Ovary (tissue), 3 donors: ENCODE measurements around the gene TMEM63A.

Source experiments
- POLR2A ChIP-seq: fragments of 450-650 bp; IDR thresholded peaks from one replicate; pipeline ENCODE4 v1.6.1; 2017; ENCODE audit warnings: antibody characterized with exemption, mild to moderate bottlenecking, moderate library complexity
- TF ChIP-seq, protein P1 (sequence below), 3 donors: fragments of 450-650 bp in 2 of 3; fragments of 200-600 bp in 1 of 3; IDR thresholded peaks; one replicate each; pipeline versions ENCODE4 v1.5.1 to v1.8.0; 2016 to 2022; ENCODE audit warnings: antibody characterized with exemption in 3 of 3, mild to moderate bottlenecking in 1 of 3
- donor health status: DM: no; HTN: no; CAD: no.

DNA sequence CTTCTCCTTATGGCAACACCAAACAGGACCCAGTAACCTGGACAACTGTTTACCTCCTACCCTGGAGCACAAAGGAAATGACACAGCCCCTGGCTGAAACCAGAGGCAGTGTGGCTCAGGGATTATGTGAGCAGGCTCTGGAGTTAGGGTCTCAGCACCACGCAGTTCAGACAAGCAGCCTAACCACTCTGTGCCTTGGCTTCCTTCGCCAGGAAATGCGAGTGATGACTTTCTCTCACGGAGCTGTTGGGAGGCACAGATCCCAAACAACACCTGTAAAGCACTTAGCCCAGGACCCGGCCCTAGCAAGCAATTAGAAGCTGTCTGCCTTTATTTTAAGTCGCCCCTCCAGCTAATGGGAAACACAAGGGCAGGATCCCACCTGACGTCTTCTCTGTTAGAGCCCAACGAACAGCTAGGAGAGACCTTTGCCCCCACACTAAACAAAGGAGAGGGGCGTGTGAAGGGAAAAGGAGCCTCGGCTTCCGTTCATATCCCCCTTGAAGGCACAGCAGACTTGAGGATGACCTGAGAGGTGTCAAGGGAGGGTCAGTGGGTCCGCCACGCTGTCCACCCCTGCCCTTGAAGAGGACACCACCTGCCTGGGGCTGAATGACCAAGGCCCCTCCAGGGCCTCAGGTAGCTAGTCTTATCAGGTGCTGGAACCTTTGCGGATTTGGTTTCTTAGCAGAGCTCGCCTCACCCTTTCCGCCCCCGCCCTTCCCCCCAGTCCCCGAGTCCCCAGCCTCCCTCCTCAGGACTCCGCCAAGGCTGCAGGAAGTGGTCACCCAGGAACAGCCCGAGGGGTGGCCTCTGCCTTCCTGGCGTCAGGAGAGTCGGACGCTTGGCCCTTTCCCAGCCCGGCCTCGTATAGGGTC, 860 bp downstream of the TMEM63A start:
- TF ChIP-seq POLR2A = no peak
- TF ChIP-seq, protein P1, sequence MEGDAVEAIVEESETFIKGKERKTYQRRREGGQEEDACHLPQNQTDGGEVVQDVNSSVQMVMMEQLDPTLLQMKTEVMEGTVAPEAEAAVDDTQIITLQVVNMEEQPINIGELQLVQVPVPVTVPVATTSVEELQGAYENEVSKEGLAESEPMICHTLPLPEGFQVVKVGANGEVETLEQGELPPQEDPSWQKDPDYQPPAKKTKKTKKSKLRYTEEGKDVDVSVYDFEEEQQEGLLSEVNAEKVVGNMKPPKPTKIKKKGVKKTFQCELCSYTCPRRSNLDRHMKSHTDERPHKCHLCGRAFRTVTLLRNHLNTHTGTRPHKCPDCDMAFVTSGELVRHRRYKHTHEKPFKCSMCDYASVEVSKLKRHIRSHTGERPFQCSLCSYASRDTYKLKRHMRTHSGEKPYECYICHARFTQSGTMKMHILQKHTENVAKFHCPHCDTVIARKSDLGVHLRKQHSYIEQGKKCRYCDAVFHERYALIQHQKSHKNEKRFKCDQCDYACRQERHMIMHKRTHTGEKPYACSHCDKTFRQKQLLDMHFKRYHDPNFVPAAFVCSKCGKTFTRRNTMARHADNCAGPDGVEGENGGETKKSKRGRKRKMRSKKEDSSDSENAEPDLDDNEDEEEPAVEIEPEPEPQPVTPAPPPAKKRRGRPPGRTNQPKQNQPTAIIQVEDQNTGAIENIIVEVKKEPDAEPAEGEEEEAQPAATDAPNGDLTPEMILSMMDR (IDR thresholded peaks at IDR 0.05) = no peak
